ENCODE measurements around the gene C11orf21. TPM values are rescaled to one million over a fixed set of nuclear protein-coding genes. Genes with fewer than 3 reads are reported as not detected.

The C11orf21 gene
- total and polyA plus RNA-seq, 4 donors = 0.46 to 2.1 (median 1.4) TPM; not detected in 1

DNA sequence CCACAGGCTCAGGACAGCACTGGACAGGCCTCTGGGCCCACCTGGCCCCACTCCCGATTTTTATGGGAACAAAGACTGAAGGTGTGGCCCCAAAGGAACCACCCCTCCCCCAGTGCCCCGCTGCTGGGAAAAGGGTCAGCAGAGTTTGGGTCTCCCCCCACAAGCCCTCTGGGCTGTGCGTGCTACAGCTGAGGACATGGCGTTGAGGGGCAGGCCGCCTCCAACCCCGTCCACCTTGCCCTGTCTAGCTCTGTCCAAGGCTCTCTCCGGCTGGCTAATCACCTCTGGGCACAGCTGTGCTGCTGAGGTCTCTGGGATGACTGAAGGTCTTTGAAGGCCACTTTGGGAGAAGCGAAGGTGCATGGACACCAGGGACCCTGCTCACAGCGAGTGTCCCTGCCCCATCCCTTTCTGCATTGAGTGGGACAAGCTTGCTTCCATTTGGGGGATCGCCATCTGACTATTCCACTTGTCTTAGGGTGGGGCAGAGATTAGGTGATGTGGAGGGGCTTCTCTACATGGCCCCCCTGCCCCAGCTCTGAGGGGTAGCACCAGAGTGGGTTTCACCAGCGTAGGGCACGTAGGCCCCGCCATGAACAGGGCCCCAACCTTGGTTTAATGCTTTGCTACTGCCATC is 37.9 kb downstream of the C11orf21 start:
- peak in 1 of 2 donors; percentile 25 for DNase-seq
- no peak overlapping the region for H3K4me3 ChIP-seq (ENCODE audit: low read length in 2 of 2)
- no peaks in the 10 kb centered on the region for H3K4me1 ChIP-seq (ENCODE audit: control insufficient read depth in 1 of 2, insufficient read depth in 2 of 2, low read length in 2 of 2)
- H3K36me3 ChIP-seq (ENCODE audit: control insufficient read depth in 1 of 2, insufficient read depth in 2 of 2, low read length in 1 of 2) = no peaks in the 10 kb centered on the region
- no peak for ATAC-seq (ENCODE audit: low FRiP score)
- H3K27me3 ChIP-seq (ENCODE audit: control insufficient read depth in 1 of 2, insufficient read depth in 2 of 2, low read length in 1 of 2) = no peaks in the 10 kb centered on the region
- 94 to 96% methylated on average over 13 of the region's 13 CpGs for WGBS, 2 donors
- intact Hi-C loops (cut with DNase I) = no loop called here
- H3K27ac ChIP-seq (ENCODE audit: low read depth in 1 of 2, low read length in 2 of 2) = no peak overlapping the region
- no peaks in the 10 kb centered on the region for H3K9me3 ChIP-seq (ENCODE audit: control insufficient read depth, low read length)

DNA sequence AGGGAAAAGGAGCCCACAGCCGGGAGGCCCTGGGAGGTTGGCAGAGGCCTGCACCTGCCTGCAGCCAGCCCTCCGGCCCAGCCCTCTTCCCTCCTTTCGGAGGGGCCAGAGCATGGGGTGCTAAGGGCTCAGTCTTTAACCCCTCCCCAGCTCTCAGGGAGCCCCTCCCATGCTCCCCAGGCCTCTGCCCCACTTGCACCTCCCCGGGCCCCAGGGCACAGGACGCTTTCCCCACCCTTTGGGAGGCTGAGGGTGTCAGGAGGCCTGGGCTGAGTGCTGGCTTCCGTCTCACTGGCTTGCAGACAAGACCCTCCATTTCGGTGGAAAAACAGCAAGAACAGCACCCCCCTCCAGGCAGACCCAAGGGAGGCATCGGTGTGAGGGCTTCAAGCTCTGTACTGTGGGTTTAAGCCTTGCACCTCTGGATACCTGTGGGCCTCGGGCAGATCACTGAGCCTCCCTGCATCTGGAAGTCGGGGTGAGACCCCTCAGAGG is 38.6 kb downstream of the C11orf21 start:
- intact Hi-C loops (cut with DNase I) = no loop called here
- DNase-seq = no peak
- 86 to 89% methylated on average over 9 to 10 of the region's 10 CpGs for WGBS, 2 donors

GRCh38 chr11:2262301-2263070 is 39.2 kb downstream of the C11orf21 start:
- no peaks in the 10 kb centered on the region for H3K36me3 ChIP-seq (ENCODE audit: control insufficient read depth in 1 of 2, insufficient read depth in 2 of 2, low read length in 1 of 2)
- H3K27ac ChIP-seq (ENCODE audit: low read depth in 1 of 2, low read length in 2 of 2) = no peak overlapping the region
- no peaks in the 10 kb centered on the region for H3K4me1 ChIP-seq (ENCODE audit: control insufficient read depth in 1 of 2, insufficient read depth in 2 of 2, low read length in 2 of 2)
- intact Hi-C loops (cut with DNase I) = no loop called here
- no peaks in the 10 kb centered on the region for H3K27me3 ChIP-seq (ENCODE audit: control insufficient read depth in 1 of 2, insufficient read depth in 2 of 2, low read length in 1 of 2)
- ATAC-seq (ENCODE audit: low FRiP score) = no peak
- no peaks in the 10 kb centered on the region for H3K9me3 ChIP-seq (ENCODE audit: control insufficient read depth, low read length)
- no peak for DNase-seq
- no peak overlapping the region for H3K4me3 ChIP-seq (ENCODE audit: low read length in 2 of 2)
- WGBS, 2 donors = 92 to 94% methylated on average over 18 of the region's 18 CpGs

More for the DNA sequence above, 38.6 kb downstream of the C11orf21 start:
- no peaks in the 10 kb centered on the region for H3K9me3 ChIP-seq (ENCODE audit: control insufficient read depth, low read length)
- H3K4me3 ChIP-seq (ENCODE audit: low read length in 2 of 2) = no peak overlapping the region
- ATAC-seq (ENCODE audit: low FRiP score) = no peak
- no peak overlapping the region for H3K27ac ChIP-seq (ENCODE audit: low read depth in 1 of 2, low read length in 2 of 2)
- no peaks in the 10 kb centered on the region for H3K27me3 ChIP-seq (ENCODE audit: control insufficient read depth in 1 of 2, insufficient read depth in 2 of 2, low read length in 1 of 2)
- H3K4me1 ChIP-seq (ENCODE audit: control insufficient read depth in 1 of 2, insufficient read depth in 2 of 2, low read length in 2 of 2) = no peaks in the 10 kb centered on the region
- no peaks in the 10 kb centered on the region for H3K36me3 ChIP-seq (ENCODE audit: control insufficient read depth in 1 of 2, insufficient read depth in 2 of 2, low read length in 1 of 2)

GRCh38 chr11:2261436-2262230 is 40.1 kb downstream of the C11orf21 start:
- intact Hi-C loops (cut with DNase I) = no loop called here
- peak in 1 of 2 donors; percentile 26 for DNase-seq

DNA sequence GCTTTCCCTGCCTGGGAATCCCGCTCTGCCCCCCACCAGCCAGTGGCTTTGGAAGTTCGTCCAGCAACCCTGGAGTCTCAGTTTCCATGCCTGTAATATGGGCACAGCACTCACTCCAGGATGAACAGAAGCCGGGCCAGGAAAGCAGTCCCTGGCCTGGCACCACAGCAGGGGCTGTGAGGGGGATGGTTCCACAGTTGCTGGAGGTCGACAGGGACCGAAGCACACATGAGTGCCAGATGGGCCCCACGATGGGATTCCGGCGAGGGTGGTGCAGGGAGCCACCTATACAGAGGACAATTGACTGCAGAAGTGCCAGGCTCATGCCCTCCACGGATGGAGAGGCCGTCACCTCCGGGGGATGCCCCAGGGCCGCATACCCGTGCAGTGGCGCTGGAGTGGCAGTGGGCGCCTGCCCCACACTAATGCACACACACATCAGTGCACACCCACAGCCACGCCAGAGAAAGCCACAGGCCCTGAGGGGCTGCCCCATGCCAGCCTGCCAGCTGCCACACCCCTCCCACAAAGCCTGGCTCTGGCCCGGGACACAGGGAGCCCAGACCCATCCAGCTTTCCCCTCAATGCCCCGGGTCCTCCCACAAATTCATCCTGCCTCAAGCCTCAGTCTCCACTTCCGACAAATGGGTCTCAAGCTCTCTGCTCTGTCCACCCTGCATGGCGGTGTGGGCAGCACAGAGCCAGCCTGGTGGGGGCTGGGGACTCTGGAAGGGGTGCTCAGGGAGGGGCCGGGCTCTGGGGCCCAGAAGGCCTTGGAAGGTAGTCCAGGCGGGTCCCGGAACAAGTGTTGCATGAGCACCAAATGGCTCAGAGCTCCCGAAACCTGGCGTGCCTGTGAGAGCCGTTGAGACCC is 41.0 kb downstream of the C11orf21 start:
- Histone ChIP-seq H3K27me3 (ENCODE audit: control insufficient read depth in 1 of 2, insufficient read depth in 2 of 2, low read length in 1 of 2) (no peaks in the 10 kb centered on the region), H3K4me1 (ENCODE audit: control insufficient read depth in 1 of 2, insufficient read depth in 2 of 2, low read length in 2 of 2) (no peaks in the 10 kb centered on the region), H3K27ac (ENCODE audit: low read depth in 1 of 2, low read length in 2 of 2) (no peak overlapping the region), H3K9me3 (ENCODE audit: control insufficient read depth, low read length) (no peaks in the 10 kb centered on the region), H3K36me3 (ENCODE audit: control insufficient read depth in 1 of 2, insufficient read depth in 2 of 2, low read length in 1 of 2) (no peaks in the 10 kb centered on the region), H3K4me3 (ENCODE audit: low read length in 2 of 2) (no peak overlapping the region)
- ATAC-seq (ENCODE audit: low FRiP score) = no peak
- intact Hi-C loops (cut with DNase I) = no loop called here
- WGBS, 2 donors = 83 to 84% methylated on average over 24 to 26 of the region's 26 CpGs
- peak in 1 of 2 donors; percentile 41 for DNase-seq

More at GRCh38 chr11:2261436-2262230, 40.1 kb downstream of the C11orf21 start:
- H3K27ac ChIP-seq (ENCODE audit: low read depth in 1 of 2, low read length in 2 of 2) = no peak overlapping the region
- H3K4me3 ChIP-seq (ENCODE audit: low read length in 2 of 2) = no peak overlapping the region
- H3K36me3 ChIP-seq (ENCODE audit: control insufficient read depth in 1 of 2, insufficient read depth in 2 of 2, low read length in 1 of 2) = no peaks in the 10 kb centered on the region
- no peaks in the 10 kb centered on the region for H3K27me3 ChIP-seq (ENCODE audit: control insufficient read depth in 1 of 2, insufficient read depth in 2 of 2, low read length in 1 of 2)
- no peak for ATAC-seq (ENCODE audit: low FRiP score)
- no peaks in the 10 kb centered on the region for H3K9me3 ChIP-seq (ENCODE audit: control insufficient read depth, low read length)
- 76 to 78% methylated on average over 21 of the region's 21 CpGs for WGBS, 2 donors
- no peaks in the 10 kb centered on the region for H3K4me1 ChIP-seq (ENCODE audit: control insufficient read depth in 1 of 2, insufficient read depth in 2 of 2, low read length in 2 of 2)

- Histone ChIP-seq H3K9me3 (ENCODE audit: control insufficient read depth, low read length) (no peaks in the 10 kb centered on the region), H3K4me1 (ENCODE audit: control insufficient read depth in 1 of 2, insufficient read depth in 2 of 2, low read length in 2 of 2) (no peaks in the 10 kb centered on the region), H3K36me3 (ENCODE audit: control insufficient read depth in 1 of 2, insufficient read depth in 2 of 2, low read length in 1 of 2) (no peaks in the 10 kb centered on the region), H3K4me3 (ENCODE audit: low read length in 2 of 2) (no peak overlapping the region), H3K27me3 (ENCODE audit: control insufficient read depth in 1 of 2, insufficient read depth in 2 of 2, low read length in 1 of 2) (no peaks in the 10 kb centered on the region), H3K27ac (ENCODE audit: low read depth in 1 of 2, low read length in 2 of 2) (no peak overlapping the region)
- ATAC-seq (ENCODE audit: low FRiP score) (no peak), DNase-seq (peak; percentile 32 to 69)
- intact Hi-C loops (cut with DNase I) = no loop called here
- 66 to 72% methylated on average over 12 of the region's 12 CpGs for WGBS, 2 donors
Observed at GRCh38 chr11:2259897-2260451, 41.7 kb downstream of the C11orf21 start.

DNA sequence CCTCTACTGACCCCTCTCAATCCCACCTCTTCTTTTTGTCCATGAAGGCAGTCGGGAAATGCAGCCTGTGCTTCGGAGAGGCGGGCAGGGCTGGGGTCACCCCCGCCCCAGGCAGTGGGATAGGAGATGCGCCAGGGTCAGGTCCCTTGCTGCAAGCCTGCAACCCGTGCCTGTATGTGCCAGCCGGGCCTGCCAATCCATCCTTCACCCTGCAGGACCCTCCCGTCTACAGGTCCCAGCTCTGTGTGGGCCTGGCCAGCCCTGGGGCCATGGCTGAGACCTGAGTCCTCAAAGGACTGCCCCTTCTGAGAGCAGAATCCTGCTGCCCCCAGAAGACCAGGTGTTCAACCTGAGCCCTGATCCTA is 42.3 kb downstream of the C11orf21 start:
- 86% methylated on average over 7 to 8 of the region's 8 CpGs for WGBS, 2 donors
- Histone ChIP-seq H3K4me1 (ENCODE audit: control insufficient read depth in 1 of 2, insufficient read depth in 2 of 2, low read length in 2 of 2) (no peaks in the 10 kb centered on the region), H3K9me3 (ENCODE audit: control insufficient read depth, low read length) (no peaks in the 10 kb centered on the region), H3K4me3 (ENCODE audit: low read length in 2 of 2) (no peak overlapping the region), H3K27me3 (ENCODE audit: control insufficient read depth in 1 of 2, insufficient read depth in 2 of 2, low read length in 1 of 2) (no peaks in the 10 kb centered on the region), H3K27ac (ENCODE audit: low read depth in 1 of 2, low read length in 2 of 2) (no peak overlapping the region), H3K36me3 (ENCODE audit: control insufficient read depth in 1 of 2, insufficient read depth in 2 of 2, low read length in 1 of 2) (no peaks in the 10 kb centered on the region)
- ATAC-seq (ENCODE audit: low FRiP score) (no peak), DNase-seq (peak in 1 of 2 donors; percentile 66)
- intact Hi-C loops (cut with DNase I) = no loop called here
